ENCODE data around the gene SNX13. TPM values are rescaled to one million over a fixed set of nuclear protein-coding genes. Genes with fewer than 3 reads are reported as not detected.

Gene SNX13
- total and polyA plus RNA-seq, 2 donors (not counting 3 experiments of a cell fraction or from before 2014, with no cell fraction given), result 6.1 to 28.5 TPM

GRCh38 chr7:17968791-17969715 lies 28.8 kb upstream of the SNX13 start:
- ChIA-PET POLR2A (no interaction called here), CTCF (interaction anchor here (0.5 to 2.5 kb wide), 8 partner anchors 12 to 378 kb away, joined by 3 to 25 read pairs (median 4); no protein-coding TSS in a partner anchor)
- Histone ChIP-seq H4K20me1 (replicated peaks; ENCODE audit: control insufficient read depth, extremely low read depth, insufficient read depth, low read length) (no peaks in the 10 kb centered on the region), H3K9me3 (replicated peaks; ENCODE audit: control insufficient read depth, insufficient read depth, low read length) (peaks cover 2% of the 10 kb centered on the region), H3K9me1 (replicated peaks; ENCODE audit: control insufficient read depth, extremely low read depth, insufficient read depth, low read length) (no peaks in the 10 kb centered on the region), H2AFZ (ENCODE audit: low read depth, low read length) (no peak overlapping the region), H3K79me2 (ENCODE audit: control insufficient read depth, insufficient read depth, low read length) (no peaks in the 10 kb centered on the region), H3K36me3 (ENCODE audit: control insufficient read depth in 2 of 2, extremely low read depth in 1 of 2, insufficient read depth in 2 of 2, low read length in 2 of 2) (no peaks in the 10 kb centered on the region), H3K9ac (replicated peaks; ENCODE audit: extremely low read depth, insufficient read depth, low read length) (no peak overlapping the region), H3K4me2 (ENCODE audit: insufficient read depth, low read length) (no peak overlapping the region), H3K4me1 (ENCODE audit: control insufficient read depth, extremely low read depth, insufficient read depth, low read length) (peaks cover 7% of the 10 kb centered on the region), H3K27me3 (ENCODE audit: control insufficient read depth in 2 of 2, insufficient read depth in 2 of 2, low read length in 2 of 2) (no peaks in the 10 kb centered on the region), H3K27ac (ENCODE audit: insufficient read depth, low read depth, low read length) (no peak overlapping the region), H3K4me3 (replicated peaks in 1 of 3; ENCODE audit: insufficient read depth in 1 of 3, low read depth in 1 of 3, low read length in 3 of 3) (no peak overlapping the region)
- no peak for TF ChIP-seq MYC (IDR thresholded peaks at IDR 0.05; ENCODE audit: low read depth, low read length)
- no peak for TF ChIP-seq FOS (IDR thresholded peaks at IDR 0.05; ENCODE audit: borderline replicate concordance, insufficient read depth, low read length)
- no peak for TF ChIP-seq POLR2A (IDR thresholded peaks at IDR 0.05; ENCODE audit: low read depth, low read length)
- TF ChIP-seq, protein P1, sequence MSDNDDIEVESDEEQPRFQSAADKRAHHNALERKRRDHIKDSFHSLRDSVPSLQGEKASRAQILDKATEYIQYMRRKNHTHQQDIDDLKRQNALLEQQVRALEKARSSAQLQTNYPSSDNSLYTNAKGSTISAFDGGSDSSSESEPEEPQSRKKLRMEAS (IDR thresholded peaks at IDR 0.05; ENCODE audit: insufficient read depth, insufficient read length), result no peak
- FAIRE-seq, result no peak
- no peak for DNase-seq (ENCODE audit: low read depth, low spot score)
- no TSS peak for BruUV-seq (replicated peaks)
- intact Hi-C loops (cut with micrococcal nuclease), result no loop called here
- dilution Hi-C loops (cut with MboI; ENCODE audit: extremely low pct_ligation_motif_present, low sequenced_read_pairs), result no loop called here

DNA sequence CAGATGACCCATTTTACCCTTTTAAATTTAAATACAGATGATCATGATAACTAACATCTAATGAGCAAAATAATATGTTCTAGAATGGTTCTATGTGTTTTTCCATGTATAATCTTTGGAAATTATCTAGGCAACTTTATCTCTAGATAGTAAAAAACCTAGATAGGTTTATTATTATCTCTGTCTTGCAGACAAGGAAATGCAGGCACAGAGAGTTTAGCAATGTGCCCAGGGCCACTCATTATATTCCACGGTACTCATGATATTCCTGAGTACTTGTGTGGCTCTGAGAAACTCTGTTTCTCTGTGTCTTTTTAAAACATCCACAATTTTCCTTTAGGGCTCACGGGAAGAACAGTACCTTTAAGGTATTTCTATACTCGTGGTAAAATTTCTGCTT lies 26.4 kb upstream of the SNX13 start:
- POLR2A ChIA-PET, result no interaction called here
- Histone ChIP-seq H3K9me3 (replicated peaks; ENCODE audit: control insufficient read depth, insufficient read depth, low read length) (peaks cover 2% of the 10 kb centered on the region), H3K4me2 (ENCODE audit: insufficient read depth, low read length) (no peak overlapping the region), H3K4me1 (ENCODE audit: control insufficient read depth, extremely low read depth, insufficient read depth, low read length) (peaks cover 7% of the 10 kb centered on the region), H3K4me3 (replicated peaks in 1 of 3; ENCODE audit: insufficient read depth in 1 of 3, low read depth in 1 of 3, low read length in 3 of 3) (no peak overlapping the region), H2AFZ (ENCODE audit: low read depth, low read length) (no peak overlapping the region), H3K79me2 (ENCODE audit: control insufficient read depth, insufficient read depth, low read length) (no peaks in the 10 kb centered on the region), H3K27me3 (ENCODE audit: control insufficient read depth in 2 of 2, insufficient read depth in 2 of 2, low read length in 2 of 2) (no peaks in the 10 kb centered on the region), H3K36me3 (ENCODE audit: control insufficient read depth in 2 of 2, extremely low read depth in 1 of 2, insufficient read depth in 2 of 2, low read length in 2 of 2) (no peaks in the 10 kb centered on the region), H3K9me1 (replicated peaks; ENCODE audit: control insufficient read depth, extremely low read depth, insufficient read depth, low read length) (no peaks in the 10 kb centered on the region), H3K27ac (ENCODE audit: insufficient read depth, low read depth, low read length) (no peak overlapping the region), H3K9ac (replicated peaks; ENCODE audit: extremely low read depth, insufficient read depth, low read length) (no peak overlapping the region), H4K20me1 (replicated peaks; ENCODE audit: control insufficient read depth, extremely low read depth, insufficient read depth, low read length) (no peaks in the 10 kb centered on the region)
- CTCF ChIA-PET, result interaction anchor here (1.0 kb wide), 1 partner anchor 197 kb away, joined by 3 read pairs; no protein-coding TSS in a partner anchor
- intact Hi-C loops (cut with micrococcal nuclease) (no loop called here), dilution Hi-C loops (cut with MboI; ENCODE audit: extremely low pct_ligation_motif_present, low sequenced_read_pairs) (no loop called here)
- TF ChIP-seq, protein P2, sequence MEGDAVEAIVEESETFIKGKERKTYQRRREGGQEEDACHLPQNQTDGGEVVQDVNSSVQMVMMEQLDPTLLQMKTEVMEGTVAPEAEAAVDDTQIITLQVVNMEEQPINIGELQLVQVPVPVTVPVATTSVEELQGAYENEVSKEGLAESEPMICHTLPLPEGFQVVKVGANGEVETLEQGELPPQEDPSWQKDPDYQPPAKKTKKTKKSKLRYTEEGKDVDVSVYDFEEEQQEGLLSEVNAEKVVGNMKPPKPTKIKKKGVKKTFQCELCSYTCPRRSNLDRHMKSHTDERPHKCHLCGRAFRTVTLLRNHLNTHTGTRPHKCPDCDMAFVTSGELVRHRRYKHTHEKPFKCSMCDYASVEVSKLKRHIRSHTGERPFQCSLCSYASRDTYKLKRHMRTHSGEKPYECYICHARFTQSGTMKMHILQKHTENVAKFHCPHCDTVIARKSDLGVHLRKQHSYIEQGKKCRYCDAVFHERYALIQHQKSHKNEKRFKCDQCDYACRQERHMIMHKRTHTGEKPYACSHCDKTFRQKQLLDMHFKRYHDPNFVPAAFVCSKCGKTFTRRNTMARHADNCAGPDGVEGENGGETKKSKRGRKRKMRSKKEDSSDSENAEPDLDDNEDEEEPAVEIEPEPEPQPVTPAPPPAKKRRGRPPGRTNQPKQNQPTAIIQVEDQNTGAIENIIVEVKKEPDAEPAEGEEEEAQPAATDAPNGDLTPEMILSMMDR (IDR thresholded peaks at IDR 0.05; ENCODE audit: extremely low read depth in 1 of 2, insufficient read depth in 1 of 2, low read depth in 1 of 2, low read length in 2 of 2), result no peak
- TF ChIP-seq GATA2 (IDR thresholded peaks at IDR 0.05; ENCODE audit: insufficient read depth, insufficient read length, low read depth, low read length) (no peak), EZH2 (IDR thresholded peaks at IDR 0.05; ENCODE audit: borderline replicate concordance, low read depth, low read length, severe bottlenecking) (no peak), POLR2A (IDR thresholded peaks at IDR 0.05; ENCODE audit: low read depth, low read length) (no peak), FOS (IDR thresholded peaks at IDR 0.05; ENCODE audit: borderline replicate concordance, insufficient read depth, low read length) (no peak)
- TF ChIP-seq, protein P1 (IDR thresholded peaks at IDR 0.05; ENCODE audit: insufficient read depth, insufficient read length), result no peak
- FAIRE-seq, result no peak
- no TSS peak for BruUV-seq (replicated peaks)
- DNase-seq (ENCODE audit: low read depth, low spot score), result no peak
